Spleen (tissue), 11 donors: ENCODE measurements around the gene GAPVD1. TPM values are rescaled to one million over a fixed set of nuclear protein-coding genes. Genes with fewer than 3 reads are reported as not detected.
"Not testable (repeated sequence)": the region's sequence is repeated elsewhere in the genome, so short reads cannot be mapped to it uniquely, and the experiment has no call there.

Experiments
- DNase-seq: peaks from one replicate; pipeline ENCODE4 v3.0.0-alpha.2; 2020
- H3K27ac ChIP-seq, 8 donors: fragments of 200-600 bp; sonication (generic) in 7 of 8; 1 replicate in 4 of 8; 2 replicates in 4 of 8; pipeline versions ENCODE4 v1.5.0 to v1.8.0; 2016 to 2021; ENCODE audit warnings: inconsistent platforms in 4 of 8, mild to moderate bottlenecking in 4 of 8, moderate library complexity in 1 of 8
- H3K27me3 ChIP-seq, 7 donors: fragments of 200-600 bp; sonication (generic) in 6 of 7; replicated peaks in 1 of 7; 1 replicate in 4 of 7; 2 replicates in 3 of 7; pipeline versions ENCODE4 v1.5.0 to v1.8.0; 2016 to 2021; ENCODE audit warnings: inconsistent platforms in 3 of 7, mild to moderate bottlenecking in 1 of 7
- H3K36me3 ChIP-seq, 6 donors: fragments of 200-600 bp; sonication (generic) in 5 of 6; 1 replicate in 4 of 6; 2 replicates in 2 of 6; pipeline versions ENCODE4 v1.5.0 to v1.8.0; 2016 to 2021; ENCODE audit warnings: inconsistent platforms in 2 of 6
- H3K4me1 ChIP-seq, 6 donors: fragments of 200-600 bp; sonication (generic) in 5 of 6; 1 replicate in 3 of 6; 2 replicates in 3 of 6; pipeline versions ENCODE4 v1.5.0 to v1.8.0; 2016 to 2021; ENCODE audit warnings: inconsistent platforms in 3 of 6
- H3K4me3 ChIP-seq, 8 donors: fragments of 200-600 bp; sonication (generic) in 7 of 8; 1 replicate in 4 of 8; 2 replicates in 4 of 8; pipeline versions ENCODE4 v1.5.0 to v1.8.0; 2016 to 2021; ENCODE audit warnings: inconsistent platforms in 4 of 8, mild to moderate bottlenecking in 4 of 8, moderate library complexity in 2 of 8
- H3K9me3 ChIP-seq, 8 donors: fragments of 200-600 bp; sonication (generic) in 7 of 8; 1 replicate in 4 of 8; 2 replicates in 4 of 8; pipeline versions ENCODE4 v1.5.0 to v1.8.0; 2016 to 2021; ENCODE audit warnings: inconsistent platforms in 4 of 8
- POLR2A ChIP-seq, 3 donors: fragments of 450-650 bp; IDR thresholded peaks; one replicate each; pipeline ENCODE4 v1.5.1; 2017; ENCODE audit warnings: antibody characterized with exemption in 3 of 3, mild to moderate bottlenecking in 1 of 3
- POLR2AphosphoS5 ChIP-seq, 3 donors: sonication (generic); formaldehyde crosslinking; IDR thresholded peaks; one replicate each; pipeline ENCODE4 v1.5.1; 2017; ENCODE audit warnings: antibody characterized with exemption in 3 of 3
- WGBS, 5 donors: extraction: QIAGEN DNeasy Blood & Tissue Kit in 3 of 5; methylation state at CpG; one replicate each; pipeline versions ENCODE4 v1.1.5 to v1.1.7; 2013 to 2018; 5-methylcytosine and 5-hydroxymethylcytosine counted together
- intact Hi-C: fragments of 100-400 bp; cut with DNase I; formaldehyde crosslinking; loops from one replicate; pipeline ENCODE4 v1.15.0; 2023; ENCODE audit warnings: low total_unique reads
- polyA plus RNA-seq, 3 donors: library from polyadenylated mRNA; stranded (reverse); fragments of 200-250 nt; gene quantifications; one replicate each; pipeline ENCODE4 v1.2.1, GENCODE V29; 2013
- total RNA-seq, 7 donors: library from RNA; depleted of rRNA in 3 of 7; stranded (reverse); fragments of >200 nt in 3 of 7; fragmentation: NEBNext Ultra II Directional in 4 of 7; extraction: Animal tissue kit (Norgen Biotek cat#: 25700) in 4 of 7; gene quantifications; one replicate each; pipeline versions ENCODE4 v1.1.0 to v1.2.1, GENCODE V29; 2016 to 2021
- TF ChIP-seq, protein P1 (sequence below), 11 experiments: fragments of 200-600 bp in 7 of 11; fragments of 450-650 bp in 4 of 11; sonication (generic) in 4 of 11; IDR thresholded peaks in 8 of 11; conservative IDR thresholded peaks in 3 of 11; 1 replicate in 7 of 11; 2 replicates in 4 of 11; pipeline versions ENCODE4 v1.4.0 to v1.8.0; 2016 to 2021; ENCODE audit warnings: antibody characterized with exemption in 11 of 11, inconsistent platforms in 4 of 11, mild to moderate bottlenecking in 1 of 11
- donor health status: healthy with polysubstance abuse.
- donor health status: DM: no; HTN: no; CAD: no; lungs with moderate emphysema.
- donor health status: DM: no; HTN: no; CAD: no.
- donor health status: Bipolar disorder and iron deficiency.
- donor health status: healthy.
- donor health status: DM: no; HTN: no; CAD: no.
- donor health status: DM: yes; HTN: yes; CAD: no.

Gene GAPVD1
- total and polyA plus RNA-seq, 10 donors: 4.9 to 79.3 (median 61.9) TPM

DNA sequence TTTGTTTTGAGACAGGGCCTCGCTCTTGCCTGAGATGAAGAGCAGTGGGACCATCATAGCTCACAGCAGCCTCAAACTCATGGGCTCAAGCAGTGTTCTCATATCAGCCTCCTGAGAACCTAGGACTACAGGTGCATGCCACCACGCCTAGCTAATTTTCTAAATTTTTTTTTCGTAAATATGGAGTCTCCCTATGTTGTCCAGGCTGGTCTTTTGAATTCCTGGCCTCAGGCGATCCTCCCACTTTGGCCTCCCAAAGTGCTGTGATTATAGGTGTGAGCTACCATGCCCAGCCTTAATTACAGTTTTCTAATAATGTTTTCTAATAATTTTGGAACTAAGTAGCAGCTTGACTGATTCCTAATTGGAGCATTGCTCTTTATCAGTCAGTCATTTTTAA is 15.1 kb downstream of the GAPVD1 start:
- 92 to 98% (median 96%) methylated on average over 4 of the region's 4 CpGs for WGBS, 5 donors
- Histone ChIP-seq H3K4me3 (no peak overlapping the region), H3K27me3 (no peaks in the 10 kb centered on the region), H3K4me1 (peaks cover 0 to 49% (median 12%) of the 10 kb centered on the region in 6 donors), H3K36me3 (peaks cover 0 to 54% (median 0%) of the 10 kb centered on the region in 6 donors), H3K9me3 (no peaks in the 10 kb centered on the region), H3K27ac (no peak overlapping the region)
- intact Hi-C loops: no loop called here
- DNase-seq: no peak
- TF ChIP-seq, protein P1, sequence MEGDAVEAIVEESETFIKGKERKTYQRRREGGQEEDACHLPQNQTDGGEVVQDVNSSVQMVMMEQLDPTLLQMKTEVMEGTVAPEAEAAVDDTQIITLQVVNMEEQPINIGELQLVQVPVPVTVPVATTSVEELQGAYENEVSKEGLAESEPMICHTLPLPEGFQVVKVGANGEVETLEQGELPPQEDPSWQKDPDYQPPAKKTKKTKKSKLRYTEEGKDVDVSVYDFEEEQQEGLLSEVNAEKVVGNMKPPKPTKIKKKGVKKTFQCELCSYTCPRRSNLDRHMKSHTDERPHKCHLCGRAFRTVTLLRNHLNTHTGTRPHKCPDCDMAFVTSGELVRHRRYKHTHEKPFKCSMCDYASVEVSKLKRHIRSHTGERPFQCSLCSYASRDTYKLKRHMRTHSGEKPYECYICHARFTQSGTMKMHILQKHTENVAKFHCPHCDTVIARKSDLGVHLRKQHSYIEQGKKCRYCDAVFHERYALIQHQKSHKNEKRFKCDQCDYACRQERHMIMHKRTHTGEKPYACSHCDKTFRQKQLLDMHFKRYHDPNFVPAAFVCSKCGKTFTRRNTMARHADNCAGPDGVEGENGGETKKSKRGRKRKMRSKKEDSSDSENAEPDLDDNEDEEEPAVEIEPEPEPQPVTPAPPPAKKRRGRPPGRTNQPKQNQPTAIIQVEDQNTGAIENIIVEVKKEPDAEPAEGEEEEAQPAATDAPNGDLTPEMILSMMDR (IDR thresholded peaks at IDR 0.05 in 8 of 11, conservative IDR thresholded peaks at IDR 0.05 in 3 of 11): no peak
- TF ChIP-seq POLR2AphosphoS5 (IDR thresholded peaks at IDR 0.05) (no peak), POLR2A (IDR thresholded peaks at IDR 0.05) (no peak)

DNA sequence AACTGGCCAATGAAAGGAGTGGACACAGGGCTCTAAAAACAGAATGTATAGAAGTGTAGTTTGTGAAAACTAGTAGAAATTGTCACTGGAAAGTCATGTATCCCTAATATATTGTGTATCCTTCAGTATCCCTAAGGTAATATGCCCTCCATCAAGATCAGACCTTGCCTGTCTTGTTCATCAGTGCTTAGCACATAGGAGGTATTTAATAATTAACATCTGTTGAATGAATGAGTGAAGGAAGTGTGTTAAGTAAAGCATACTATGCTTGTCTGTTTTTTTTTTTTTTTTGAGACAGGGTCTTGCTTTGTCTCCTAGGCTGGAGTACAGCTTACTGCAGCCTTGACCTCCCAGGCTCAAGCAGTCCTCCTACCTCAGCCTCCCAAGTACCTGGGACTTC is 15.8 kb downstream of the GAPVD1 start:
- H3K4me3 ChIP-seq: no peak overlapping the region
- no peaks in the 10 kb centered on the region for H3K27me3 ChIP-seq
- no peak for DNase-seq
- peaks cover 0 to 45% (median 7%) of the 10 kb centered on the region in 6 donors for H3K4me1 ChIP-seq
- TF ChIP-seq, protein P1 (IDR thresholded peaks at IDR 0.05 in 8 of 11, conservative IDR thresholded peaks at IDR 0.05 in 3 of 11): no peak
- TF ChIP-seq POLR2A (IDR thresholded peaks at IDR 0.05) (no peak), POLR2AphosphoS5 (IDR thresholded peaks at IDR 0.05) (no peak)
- H3K27ac ChIP-seq: no peak overlapping the region
- H3K9me3 ChIP-seq: no peaks in the 10 kb centered on the region
- intact Hi-C loops: no loop called here
- H3K36me3 ChIP-seq: peaks cover 0 to 51% (median 0%) of the 10 kb centered on the region in 6 donors

DNA sequence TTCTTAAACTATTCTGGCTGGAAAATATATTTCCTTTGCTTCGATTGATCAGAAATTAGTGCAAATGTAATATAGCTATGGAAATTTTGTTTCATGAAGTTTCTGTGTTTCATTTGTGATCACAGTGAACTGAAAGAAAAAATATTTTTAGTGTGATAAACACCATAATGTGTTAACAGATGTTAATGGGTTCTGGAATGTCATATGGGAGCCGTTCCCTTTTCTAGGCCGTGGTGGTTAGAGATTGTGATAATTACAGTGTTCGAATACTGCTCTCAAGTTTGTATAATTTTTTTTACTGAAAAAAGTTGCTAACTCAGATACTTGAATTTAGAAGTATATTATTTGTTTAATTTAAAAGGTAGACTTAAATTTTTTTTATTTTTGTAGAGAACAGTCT is 19.3 kb downstream of the GAPVD1 start:
- H3K4me3 ChIP-seq: no peak overlapping the region
- H3K27me3 ChIP-seq: no peaks in the 10 kb centered on the region
- TF ChIP-seq, protein P1 (IDR thresholded peaks at IDR 0.05 in 8 of 11, conservative IDR thresholded peaks at IDR 0.05 in 3 of 11): no peak
- TF ChIP-seq POLR2A (IDR thresholded peaks at IDR 0.05): no peak
- no peak for TF ChIP-seq POLR2AphosphoS5 (IDR thresholded peaks at IDR 0.05)
- DNase-seq: no peak
- peaks cover 0 to 31% (median 0%) of the 10 kb centered on the region in 6 donors for H3K4me1 ChIP-seq
- no peaks in the 10 kb centered on the region for H3K9me3 ChIP-seq
- intact Hi-C loops: no loop called here
- 68 to 83% (median 81%) methylated on average over 4 of the region's 4 CpGs for WGBS, 5 donors
- H3K36me3 ChIP-seq: peaks cover 0 to 42% (median 0%) of the 10 kb centered on the region in 6 donors
- no peak overlapping the region for H3K27ac ChIP-seq

DNA sequence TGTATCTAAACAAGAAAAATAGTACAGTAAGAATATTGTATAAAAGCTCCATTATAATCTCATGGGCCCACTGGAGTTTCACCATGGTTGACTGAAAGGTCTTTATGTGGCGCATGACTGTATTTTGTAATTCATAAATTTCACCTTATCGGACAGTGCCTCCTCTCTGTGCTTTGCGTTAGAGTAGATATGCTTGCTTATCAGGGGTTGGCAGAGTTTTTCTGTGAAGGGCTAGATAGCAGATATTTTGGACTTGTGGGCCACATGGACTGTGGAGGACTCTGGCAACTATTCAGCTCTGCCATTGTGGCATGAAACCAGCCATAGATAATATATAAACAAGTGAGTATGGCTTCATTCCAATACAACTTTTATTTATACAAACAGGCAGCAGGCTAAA is 23.2 kb downstream of the GAPVD1 start:
- H3K9me3 ChIP-seq: no peaks in the 10 kb centered on the region
- H3K36me3 ChIP-seq: peaks cover 0 to 32% (median 5%) of the 10 kb centered on the region in 6 donors
- 86 to 100% (median 96%) methylated on average over 3 of the region's 3 CpGs for WGBS, 5 donors
- no peak for DNase-seq
- H3K27ac ChIP-seq: no peak overlapping the region
- H3K27me3 ChIP-seq: no peaks in the 10 kb centered on the region
- TF ChIP-seq, protein P1 (IDR thresholded peaks at IDR 0.05 in 8 of 11, conservative IDR thresholded peaks at IDR 0.05 in 3 of 11): no peak
- TF ChIP-seq POLR2AphosphoS5 (IDR thresholded peaks at IDR 0.05) (no peak), POLR2A (IDR thresholded peaks at IDR 0.05) (no peak)
- H3K4me3 ChIP-seq: no peak overlapping the region
- intact Hi-C loops: no loop called here
- H3K4me1 ChIP-seq: peaks cover 0 to 24% (median 0%) of the 10 kb centered on the region in 6 donors

DNA sequence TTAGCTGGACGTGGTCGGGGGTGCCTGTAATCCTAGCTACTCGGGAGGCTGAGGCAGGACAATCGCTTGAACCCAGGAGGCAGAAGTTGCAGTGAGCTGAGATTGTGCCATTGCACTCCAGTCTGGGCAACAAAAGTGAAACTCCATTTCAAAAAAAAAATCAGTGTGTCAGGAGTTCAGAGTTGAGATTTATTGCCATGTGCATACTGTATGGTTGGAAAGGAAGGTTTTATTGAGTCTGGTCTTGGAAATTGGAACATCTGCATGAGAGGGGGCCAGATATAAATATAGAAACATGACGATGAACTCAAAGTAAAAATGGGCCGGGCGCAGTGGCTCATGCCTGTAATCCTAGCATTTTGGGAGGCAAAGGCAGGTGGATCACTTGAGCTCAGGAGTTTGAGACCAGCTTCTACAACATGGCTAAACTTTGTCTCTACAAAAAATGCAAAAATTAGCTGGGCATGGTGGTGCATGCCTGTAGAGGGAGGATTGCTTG is 25.4 kb downstream of the GAPVD1 start:
- 92 to 96% (median 93%) methylated on average over 7 of the region's 7 CpGs for WGBS, 5 donors
- H3K4me3 ChIP-seq, intact Hi-C loops, H3K27me3 ChIP-seq, H3K27ac ChIP-seq, H3K9me3 ChIP-seq, DNase-seq: not testable (repeated sequence)
- peaks cover 0 to 35% (median 0%) of the 10 kb centered on the region in 6 donors for H3K4me1 ChIP-seq
- H3K36me3 ChIP-seq: peaks cover 0 to 30% (median 5%) of the 10 kb centered on the region in 6 donors
